NCI-H748 (cell line): ENCODE measurements around the gene XPO5.
A peak's percentile ranks its signal among the peaks of the same experiment; 100 is the strongest.
"Not testable (repeated sequence)": the region's sequence is repeated elsewhere in the genome, so short reads cannot be mapped to it uniquely, and the experiment has no call there.

Source experiments
- DNase-seq: peaks from one replicate; lab custom pipeline; 2025; ENCODE audit not compliant: unreplicated experiment; lab: John Stamatoyannopoulos, UW

The XPO5 gene

DNA sequence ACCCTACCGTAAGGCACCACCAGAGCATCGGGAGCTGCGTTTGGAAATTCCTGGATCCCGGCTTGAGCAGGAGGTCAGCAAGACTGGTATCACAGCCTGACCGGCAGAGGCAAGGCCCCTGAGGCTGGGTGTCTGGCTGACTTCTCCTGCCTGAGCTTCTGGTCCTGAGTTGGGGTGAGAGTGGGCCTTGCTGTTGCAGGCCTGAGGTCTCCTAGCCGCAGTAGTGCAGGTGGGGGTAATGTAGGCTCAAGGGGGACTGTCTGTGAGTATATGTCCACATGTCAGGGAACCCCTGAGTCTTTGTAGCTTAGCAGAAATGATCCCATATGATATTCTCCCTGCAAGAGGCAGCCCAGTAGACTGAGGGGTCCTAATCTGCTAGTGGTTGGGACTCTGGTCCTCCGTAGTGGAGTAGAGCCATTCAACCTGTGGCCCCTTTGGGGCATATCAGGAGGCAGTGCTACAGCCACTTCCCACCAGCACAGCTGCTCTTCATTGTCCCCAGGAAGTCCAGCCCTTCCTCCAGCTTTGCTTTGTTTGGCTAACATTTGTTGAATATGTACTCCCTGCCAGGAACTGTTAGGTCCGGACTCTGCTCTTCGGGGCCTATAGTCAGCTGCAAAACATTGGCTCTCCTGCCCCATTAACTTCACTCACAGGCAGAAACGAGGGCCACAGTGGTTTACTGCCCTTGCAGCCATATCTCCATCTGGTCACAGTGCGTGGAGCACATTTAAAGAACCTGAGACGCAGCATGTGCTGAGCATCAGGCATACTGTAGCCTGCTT lies 76.6 kb downstream of the XPO5 start:
- no peak for DNase-seq

DNA sequence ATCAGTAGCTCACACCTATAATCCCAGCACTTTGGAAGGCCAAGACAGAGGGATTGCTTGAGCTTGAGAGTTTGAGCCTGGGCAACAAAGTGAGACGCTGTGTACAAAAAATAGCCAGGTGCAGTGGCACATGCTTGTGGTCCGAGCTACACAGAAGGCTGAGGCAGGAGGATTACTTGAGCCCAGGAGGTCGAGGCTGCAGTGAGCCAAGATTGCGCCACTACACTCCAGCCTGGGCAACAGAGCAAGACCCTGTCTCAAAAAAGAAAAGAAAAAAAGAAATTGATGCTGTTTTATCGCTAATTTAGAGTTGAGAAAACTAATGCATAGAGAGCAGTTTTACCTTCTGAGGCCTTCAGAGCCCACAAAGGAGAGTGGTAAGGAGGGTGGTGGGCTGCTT lies 77.5 kb downstream of the XPO5 start:
- DNase-seq: not testable (repeated sequence)

DNA sequence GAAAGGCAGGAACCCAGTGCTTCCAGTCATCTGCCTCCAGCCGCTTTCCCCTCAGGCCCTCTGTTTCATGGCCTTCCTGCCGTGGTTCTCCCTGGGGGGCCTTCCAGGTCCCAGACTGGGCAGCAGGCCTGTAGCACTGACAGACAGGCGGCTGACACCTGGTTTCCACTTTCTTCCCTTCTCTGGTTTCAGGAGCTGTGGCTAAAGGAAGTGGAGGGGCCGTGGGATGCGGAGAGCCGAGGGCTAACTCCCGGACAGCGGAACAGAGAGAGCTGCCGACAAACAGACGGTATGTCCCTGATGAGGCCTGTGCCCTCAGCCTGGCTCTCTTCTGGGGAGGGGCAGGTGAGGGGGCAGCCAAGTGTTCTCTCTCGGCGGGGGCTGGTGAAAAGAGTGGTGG lies 78.1 kb downstream of the XPO5 start:
- DNase-seq: no peak

DNA sequence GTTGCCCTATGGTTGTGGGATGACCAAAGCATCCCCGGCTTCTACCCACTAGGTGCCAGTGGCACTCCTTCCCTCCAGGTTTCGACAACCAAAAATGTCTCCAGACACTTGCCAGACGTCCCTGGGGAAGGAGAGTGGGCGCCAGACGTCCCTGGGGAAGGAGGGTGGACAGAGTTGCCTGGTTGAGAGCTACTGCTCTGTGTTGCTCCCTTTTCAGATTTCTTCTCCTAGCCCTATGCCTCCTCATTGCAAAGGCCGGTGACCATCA lies 78.8 kb downstream of the XPO5 start:
- DNase-seq: no peak

DNA sequence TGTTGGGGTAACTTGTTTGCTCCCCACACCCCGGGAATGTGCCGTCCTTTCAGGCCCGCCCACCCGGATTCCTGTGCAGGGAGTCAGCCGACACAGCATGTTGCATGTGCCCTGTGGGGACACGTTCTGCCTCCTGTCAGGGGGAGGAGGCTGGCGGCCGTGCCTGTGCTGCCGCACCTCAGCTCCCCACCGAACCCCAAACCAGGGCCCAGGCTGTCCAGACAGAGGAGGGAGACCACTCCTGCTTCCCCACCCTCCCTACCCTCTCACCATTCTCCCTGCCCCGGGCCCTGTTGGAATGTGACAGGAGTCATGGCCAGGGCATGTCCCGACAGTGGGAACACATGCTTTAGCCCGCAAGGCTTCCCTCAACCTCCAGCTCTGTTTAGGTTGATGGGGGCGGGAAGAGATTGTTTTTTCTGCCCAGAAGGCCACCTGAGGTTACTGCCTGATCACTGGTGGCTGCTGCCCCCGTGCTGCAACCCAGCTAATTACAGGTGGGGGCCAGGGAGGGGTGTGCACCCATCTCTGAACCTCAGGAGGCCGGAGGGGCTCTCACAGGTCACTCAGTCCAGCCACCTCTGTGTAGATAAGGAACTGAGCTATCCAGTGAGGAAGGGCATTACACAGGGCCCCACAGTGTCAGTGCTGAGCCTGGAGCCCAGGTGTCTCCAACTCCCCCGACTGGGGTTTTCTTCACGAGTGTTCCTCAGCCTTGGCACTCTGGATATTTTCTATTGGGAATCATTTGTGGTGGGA lies 79.3 kb downstream of the XPO5 start:
- DNase-seq: peak; percentile 24

DNA sequence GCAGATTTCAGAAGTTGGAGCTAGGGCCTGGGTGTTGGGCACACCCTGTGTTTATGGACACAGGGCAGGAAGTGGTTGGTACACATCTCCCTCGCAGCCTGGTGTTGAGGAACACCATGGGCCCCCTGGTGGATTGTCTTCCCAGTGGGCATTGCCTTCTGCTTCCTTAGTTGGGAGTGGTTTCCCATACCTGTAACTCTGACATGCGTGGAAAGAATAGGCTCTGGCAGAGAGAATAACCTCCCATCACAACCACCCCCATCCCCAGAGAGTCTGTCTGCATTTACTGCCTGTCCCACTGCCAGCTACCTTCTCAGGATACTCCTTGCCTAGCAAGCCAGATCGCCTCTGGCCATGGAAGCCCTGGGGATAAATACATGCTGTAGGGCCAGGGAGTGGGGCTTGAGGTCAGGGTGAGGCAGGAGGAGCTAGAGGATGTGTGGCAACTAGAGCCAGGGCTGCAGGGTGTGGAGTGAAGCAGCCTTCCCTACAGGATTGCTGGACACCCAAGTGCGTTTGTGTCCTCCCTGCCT lies 80.4 kb downstream of the XPO5 start:
- peak; percentile 22 for DNase-seq

DNA sequence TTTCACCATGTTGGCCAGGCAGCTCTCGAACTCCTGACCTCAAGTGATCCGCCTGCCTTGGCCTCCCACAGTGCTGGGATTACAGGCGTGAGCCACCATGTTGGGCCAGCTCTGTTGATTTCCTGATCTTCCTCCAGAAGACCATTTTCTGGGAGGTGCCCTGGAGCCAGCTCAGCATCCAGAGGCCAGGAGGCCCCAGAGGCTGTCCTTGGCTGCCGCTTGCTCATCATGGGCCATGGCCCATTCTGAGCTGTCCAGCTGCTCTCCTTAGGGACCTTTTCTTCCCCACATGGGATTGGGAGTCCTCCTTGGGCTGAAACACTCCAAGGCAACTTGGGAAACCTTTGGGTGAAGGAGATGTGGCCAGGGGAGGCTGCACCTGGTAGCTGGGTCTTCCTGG lies 81.1 kb downstream of the XPO5 start:
- no peak for DNase-seq

DNA sequence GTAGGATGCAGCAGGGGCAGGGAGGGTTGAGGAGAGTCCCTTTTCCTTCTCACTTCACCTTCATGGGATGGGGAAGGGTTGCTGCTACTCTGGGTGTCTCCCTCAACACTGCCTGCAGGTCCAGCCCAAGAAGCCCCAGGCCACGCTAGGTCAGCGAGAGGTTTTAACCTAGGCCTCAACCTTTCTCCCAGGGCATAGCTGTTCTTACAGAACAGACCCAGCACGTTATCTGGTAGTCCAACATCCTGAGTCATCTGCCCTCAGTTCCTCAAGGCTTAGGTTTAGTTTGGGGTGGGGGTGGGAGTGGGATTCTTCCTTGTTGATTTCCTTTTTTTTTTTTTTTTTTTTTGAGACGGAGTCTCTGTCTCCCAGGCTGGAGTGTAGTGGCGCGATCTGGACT lies 81.5 kb downstream of the XPO5 start:
- no peak for DNase-seq

DNA sequence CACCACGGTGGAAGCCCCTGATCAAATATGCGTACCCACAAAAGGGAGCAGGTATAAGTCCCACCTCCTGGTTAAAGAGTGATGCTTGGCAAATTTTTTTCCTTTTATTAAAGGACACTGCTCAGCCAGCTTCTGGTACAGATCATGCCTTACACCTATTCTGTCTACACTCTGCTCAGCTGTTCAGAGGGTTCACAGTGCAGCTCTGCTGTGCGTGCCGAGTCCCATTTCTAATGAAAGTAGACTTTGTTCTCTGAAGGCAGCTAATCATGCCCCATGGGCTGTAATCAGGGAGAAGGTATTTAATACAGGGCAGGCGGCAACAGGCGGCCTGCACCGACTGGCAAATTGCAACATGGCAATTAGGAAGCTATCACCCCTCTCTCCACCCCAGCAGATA lies 82.0 kb downstream of the XPO5 start:
- no peak for DNase-seq

DNA sequence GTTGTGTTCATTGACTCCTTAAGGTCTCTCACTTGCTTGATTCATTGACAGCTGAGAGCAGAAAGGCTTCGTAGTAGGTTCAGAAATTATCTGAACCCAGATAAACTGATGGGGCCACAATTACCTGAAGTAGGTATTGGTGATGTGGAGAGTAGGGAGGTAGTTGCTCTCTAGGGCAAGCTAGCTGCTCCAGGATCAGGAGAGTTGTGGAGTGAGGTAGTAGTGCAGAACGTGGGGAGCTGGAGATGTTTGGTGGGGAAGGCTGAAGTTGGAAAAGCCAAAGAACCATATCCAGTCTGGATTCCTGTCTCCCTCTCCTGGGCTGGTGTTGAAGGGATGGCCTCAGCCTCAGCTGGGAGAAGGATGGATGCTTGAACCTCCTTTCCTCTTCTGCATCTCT lies 82.6 kb downstream of the XPO5 start:
- no peak for DNase-seq

DNA sequence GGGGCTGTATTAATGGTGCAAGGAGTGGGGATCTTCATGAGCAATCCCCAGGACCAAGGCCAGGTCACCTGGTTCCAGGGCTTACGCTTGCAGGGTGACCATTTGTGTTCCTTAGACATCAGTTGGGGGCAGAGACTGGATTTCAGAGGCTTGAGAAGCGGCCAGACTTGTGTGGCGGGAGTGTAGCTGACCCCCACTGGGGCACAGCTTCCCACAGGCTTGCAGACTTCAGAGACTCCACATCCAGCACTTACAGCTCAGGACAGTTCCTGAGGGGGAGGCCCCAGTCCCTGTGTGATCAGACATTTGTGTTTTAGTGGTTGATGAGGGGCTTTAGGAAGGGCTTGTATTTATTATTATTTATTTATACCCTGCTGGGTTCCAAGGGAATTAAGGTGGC lies 83.2 kb downstream of the XPO5 start:
- no peak for DNase-seq

DNA sequence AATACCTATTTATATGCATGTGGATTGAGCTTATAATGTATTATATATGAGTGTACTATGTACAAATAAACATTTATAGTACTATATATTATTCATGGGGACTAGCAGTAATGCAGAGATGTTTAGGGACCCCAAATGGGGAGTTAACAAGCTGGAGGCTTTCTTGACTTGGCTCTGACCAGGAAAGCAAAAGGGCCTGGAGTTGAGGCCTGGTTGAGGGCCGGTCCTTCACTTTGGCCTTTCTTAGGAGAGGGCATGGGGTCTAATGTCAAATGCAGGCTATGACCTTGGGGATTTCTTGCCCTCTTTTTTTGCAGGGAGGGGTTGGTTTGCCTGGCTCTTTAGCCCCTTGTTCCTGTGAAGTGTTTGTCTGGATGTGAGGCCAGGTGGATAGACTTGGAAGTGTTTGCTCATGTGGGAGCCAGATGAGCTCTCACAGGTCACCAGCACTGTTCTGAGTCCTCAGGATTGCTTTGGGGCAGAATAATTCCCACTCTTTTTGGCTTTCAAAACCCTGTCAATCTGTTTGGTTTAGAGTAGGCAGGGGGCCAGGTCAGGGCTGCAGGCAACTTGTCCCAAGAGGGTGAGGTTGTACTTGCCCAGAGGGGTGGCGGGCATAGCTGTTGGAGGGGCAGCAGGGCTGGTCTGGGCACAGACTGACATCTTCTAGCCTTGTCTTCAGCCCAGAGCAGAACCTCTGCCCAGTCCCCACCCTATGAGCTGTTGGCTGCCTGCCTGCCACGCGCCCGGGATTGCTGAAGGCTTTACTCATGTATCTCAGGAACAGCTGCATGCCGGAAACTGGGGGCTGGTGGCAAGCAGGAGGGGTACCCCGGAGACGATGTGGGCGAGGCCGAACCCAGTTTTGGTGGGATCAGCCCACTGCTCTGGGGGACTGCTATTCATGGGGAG lies 83.8 kb downstream of the XPO5 start:
- DNase-seq: no peak

DNA sequence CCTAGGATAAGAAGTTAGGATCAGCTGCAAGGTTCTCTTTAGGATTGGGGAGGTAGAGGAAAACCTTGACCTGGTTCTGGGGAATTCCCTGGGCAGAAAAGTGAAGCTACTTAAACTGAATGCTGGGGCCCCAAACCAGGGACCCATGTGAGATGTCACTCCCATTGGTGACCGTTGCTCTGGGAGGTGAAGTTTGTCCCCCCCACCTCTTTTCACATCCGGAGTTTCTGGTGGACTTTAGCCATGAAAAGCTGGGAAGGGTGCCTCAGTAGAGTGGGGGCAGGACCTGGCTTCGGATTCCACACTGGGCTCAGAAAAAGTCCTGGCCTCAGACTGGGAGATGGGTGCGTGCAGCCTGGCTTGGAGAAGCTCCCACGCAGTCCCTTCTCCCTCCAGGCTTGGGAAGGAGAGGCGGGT lies 85.3 kb downstream of the XPO5 start:
- DNase-seq: no peak

DNA sequence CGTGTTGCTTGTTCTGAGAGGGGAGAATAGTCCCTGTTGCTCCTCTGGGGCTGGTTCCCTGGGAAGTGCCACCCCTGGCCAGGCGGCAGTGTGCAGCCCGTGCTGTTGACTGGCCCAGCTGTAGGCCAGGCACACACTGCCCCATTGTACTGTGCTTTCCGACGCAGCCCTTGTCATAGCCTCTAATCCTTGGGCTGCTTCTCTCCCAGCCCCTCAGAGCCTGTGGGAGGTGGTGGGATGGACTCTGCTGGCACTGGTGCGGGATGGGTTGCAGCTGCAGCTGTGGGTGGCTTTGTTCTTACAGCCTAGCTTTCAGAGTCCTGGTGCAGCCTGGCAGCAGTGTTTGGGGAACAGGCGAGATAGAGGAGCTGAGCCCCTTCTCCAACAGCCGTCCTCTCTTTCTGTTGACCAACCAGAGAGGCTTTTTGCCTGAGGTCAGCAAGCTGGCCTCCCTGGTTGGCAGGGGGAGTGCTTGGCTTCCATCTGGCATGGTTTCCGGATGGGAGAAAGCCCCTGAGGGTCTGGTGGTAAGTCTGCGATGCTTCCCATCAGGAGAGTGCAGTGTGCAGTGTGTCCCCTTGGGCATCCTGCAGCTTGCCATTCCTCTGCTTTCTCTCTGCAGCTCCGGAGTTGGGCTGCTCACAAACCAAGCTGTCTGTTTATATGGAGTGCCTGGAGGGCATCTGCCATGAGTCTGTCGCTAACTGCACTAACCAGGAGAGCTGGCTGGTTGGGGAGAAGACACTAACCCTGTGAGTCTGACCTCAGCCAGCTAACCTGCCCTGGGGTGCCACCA lies 86.4 kb downstream of the XPO5 start:
- DNase-seq: no peak

DNA sequence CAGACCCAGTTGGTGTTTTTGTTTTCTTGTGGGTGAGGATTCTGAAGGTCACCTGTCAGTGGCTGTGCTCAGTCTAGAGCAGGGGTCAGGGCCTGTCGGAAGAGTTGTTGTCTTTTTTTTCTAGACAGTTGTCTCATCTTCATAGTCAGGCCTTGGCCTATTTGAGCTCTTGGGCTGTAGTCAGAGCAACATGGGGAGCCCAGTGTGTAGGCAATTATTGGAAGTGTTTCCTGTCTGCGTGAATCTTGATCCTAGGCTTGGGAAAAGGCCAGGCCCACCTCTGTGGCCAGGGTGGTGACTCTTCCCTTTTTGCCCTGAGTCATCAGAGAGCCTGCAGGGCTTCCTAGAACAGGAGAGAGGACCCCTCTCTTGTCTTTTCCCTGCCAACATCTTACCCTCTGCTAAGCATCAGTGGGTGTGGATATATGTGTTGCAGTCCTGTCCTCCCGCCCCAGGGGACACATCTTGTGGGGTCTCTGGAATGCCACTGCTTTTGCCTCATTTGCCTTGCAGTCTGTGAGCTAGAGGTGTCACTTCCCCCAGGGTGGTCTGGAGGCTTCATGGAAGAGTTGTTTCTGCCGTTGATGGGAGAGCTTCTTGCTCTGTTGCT lies 87.1 kb downstream of the XPO5 start:
- DNase-seq: no peak

DNA sequence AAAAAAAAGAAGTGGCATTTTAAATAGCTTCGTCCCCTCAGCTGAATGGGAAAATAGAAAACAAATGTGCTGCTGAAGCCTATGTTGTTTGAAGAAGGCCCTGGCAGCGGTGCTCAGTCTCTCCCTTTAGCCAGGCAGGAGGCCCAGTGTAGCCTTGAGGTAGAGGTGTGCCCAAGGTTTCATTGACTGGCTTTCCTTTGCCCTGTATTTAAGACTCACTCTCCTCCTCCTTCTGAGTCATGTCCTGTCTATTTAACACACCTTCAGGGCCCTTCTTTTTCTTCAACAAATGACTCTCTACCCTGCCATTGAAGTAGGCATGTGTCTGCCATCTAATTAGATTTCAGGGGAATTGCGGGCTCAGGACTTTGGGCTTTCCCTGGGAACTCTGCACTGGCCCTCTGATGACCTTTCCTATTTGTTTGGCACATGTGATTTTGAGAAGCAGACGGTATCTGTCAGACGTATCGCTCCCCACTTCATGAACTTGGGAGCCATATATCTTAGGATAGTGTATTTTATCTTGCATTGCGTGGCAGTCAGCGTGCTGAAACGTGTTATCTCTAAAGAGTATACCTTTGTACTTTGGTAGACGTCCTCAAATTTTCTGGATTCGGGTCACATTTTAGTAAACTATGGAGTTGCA lies 94.1 kb downstream of the XPO5 start:
- no peak for DNase-seq

DNA sequence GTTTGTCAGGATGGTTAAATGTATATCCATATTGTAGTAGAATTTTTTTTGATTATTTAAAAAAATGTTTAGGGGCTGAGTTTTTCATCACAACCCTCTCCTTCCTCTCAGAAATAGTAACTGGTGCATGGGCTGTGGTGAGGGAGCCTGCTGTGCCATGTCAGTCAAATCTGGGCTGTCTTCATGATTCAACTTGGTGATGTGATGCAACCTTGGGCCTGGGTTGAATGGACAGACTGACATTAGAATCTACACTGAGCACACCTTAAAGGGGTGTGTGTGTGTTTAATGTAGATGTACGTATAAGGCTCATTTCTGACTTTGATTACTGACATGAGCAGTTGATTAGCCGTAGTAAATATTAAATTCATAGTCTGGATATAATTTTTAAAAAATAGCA lies 94.8 kb downstream of the XPO5 start:
- no peak for DNase-seq

DNA sequence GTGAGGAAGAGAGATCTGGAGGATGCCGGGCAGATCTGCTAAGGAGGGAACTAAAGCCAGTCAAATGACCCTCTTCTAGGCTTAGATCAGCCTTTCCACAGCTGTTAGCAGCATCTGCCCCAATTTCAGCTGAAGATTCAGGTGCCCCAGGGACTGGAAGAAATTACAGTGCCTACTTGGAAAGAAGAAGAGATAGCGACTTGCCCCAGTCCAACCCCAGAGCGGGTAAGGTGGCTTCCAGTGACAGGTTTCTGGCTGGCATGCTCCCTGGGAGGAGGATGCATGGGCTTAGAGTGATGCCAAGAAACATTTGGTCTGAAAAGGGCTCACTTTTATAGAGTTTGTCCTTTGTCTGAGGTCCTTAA lies 97.8 kb downstream of the XPO5 start:
- peak; percentile 28 for DNase-seq

DNA sequence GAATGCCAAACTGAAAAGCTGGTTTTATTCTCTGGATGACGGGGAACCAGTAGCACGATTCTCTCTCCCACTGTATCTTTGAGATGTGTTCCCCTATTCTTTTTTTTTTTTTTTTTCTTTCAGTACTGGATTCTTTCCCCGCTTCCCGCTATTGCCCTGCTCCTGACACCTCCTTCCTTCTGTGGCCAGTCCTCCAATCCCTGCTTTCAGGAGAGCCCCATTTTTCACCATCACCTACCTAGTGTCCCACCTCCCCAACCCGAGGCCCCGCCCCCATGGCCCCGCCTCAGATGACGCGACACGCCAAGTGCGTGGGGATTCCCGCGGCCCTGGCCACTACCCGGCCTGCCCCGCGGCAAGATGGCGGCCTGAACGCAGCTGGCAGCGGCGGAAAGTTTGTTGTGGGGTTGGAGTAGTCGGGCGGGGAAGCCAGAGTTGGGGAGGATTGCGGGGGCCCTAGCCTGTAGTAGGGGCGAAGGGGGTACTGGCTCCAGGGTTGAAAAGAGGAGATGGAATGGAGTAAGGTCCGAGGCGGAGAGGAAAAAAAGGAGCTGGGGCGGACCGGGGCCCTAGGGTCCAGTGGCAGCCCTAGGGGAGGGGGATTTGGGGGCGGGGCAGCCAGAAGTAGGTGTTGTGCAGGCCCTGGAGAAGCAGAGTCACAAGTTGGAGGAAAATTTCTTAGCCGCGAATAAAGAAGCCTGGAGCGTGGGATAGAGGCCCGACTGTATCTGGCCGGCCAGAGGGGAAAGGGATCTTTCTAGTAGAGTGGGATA lies 98.4 kb downstream of the XPO5 start, which contains the start of gene TJAP1:
TJAP1 (plus strand) TSS at position 336 of the 773 bp plus-strand sequence. CDS start 21,432 bp downstream, outside the sequence.
- DNase-seq: peak; percentile 94
